ENCODE data around the gene LRTM2.

DNA sequence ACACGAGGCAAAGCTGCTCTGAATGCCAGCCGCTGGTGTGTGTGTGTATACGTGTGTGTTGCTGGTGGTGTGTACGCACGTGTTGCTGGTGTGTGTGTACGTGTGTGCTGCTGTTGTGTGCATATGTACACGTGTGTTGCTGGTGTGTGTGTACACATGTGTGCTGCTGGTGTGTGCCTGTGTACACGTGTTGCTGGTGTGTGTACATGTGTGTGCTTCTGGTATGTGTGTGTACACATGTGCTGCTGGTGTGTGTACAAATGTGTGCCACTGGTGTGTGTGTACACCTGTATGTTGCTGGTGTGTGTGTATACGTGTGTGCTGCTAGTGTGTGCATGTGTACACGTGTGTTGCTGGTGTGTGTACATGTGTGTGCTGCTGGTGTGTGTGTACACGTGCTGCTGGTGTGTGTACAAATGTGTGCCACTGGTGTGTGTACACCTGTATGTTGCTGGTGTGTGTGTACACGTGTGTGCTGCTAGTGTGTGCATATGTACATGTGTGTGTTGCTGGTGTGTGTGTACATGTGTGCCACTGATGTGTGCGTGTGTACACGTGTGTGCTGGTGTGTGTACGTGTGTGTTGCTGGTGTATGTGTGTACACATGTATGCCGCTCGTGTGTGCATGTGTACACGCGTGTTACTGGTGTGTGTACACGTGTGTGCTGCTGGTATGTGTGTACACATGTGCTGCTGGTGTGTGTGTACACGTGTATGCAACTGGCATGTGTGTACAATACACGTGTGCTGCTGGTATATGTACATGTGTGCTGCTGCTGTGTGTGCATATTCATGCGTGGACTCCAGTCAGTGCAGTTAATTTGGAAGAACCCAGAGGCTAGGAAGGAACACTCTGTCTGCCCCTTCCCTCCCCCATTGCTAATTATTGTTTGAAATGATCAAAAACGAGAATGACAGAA lies 50.9 kb downstream of the LRTM2 start:
- no peak for TF ChIP-seq ARNT (IDR thresholded peaks at IDR 0.05)
- no peak for TF ChIP-seq SP1 (IDR thresholded peaks at IDR 0.05)
- no peak for TF ChIP-seq LEF1 (IDR thresholded peaks at IDR 0.05; ENCODE audit: borderline replicate concordance)
- no peak for TF ChIP-seq SUZ12 (IDR thresholded peaks at IDR 0.05)
- TF ChIP-seq NFRKB (IDR thresholded peaks at IDR 0.05) = no peak
- TF ChIP-seq TARDBP (IDR thresholded peaks at IDR 0.05) = no peak
- TF ChIP-seq FOXM1 (IDR thresholded peaks at IDR 0.05; ENCODE audit: borderline replicate concordance) = no peak
- TF ChIP-seq HDGF (IDR thresholded peaks at IDR 0.05; ENCODE audit: borderline replicate concordance) = no peak
